ENCODE data around the gene FHDC1. TPM values are rescaled to one million over a fixed set of nuclear protein-coding genes. Genes with fewer than 3 reads are reported as not detected.

The FHDC1 gene
- total and polyA plus RNA-seq, 8 donors: 2.9 to 13.4 (median 5.5) TPM

- intact Hi-C loops (cut with DNase I; ENCODE audit: low total_unique reads): no loop called here
- H3K27ac ChIP-seq: no peak overlapping the region
- no peaks in the 10 kb centered on the region for H3K27me3 ChIP-seq
- H3K9me3 ChIP-seq: peaks cover 0 to 20% (median 0%) of the 10 kb centered on the region in 4 donors
- H3K4me3 ChIP-seq: no peak overlapping the region
- WGBS, 5 donors: 93 to 100% (median 97%) methylated on average over 2 of the region's 2 CpGs
- no peak for DNase-seq
- peaks cover 0 to 5% (median 0%) of the 10 kb centered on the region in 4 donors for H3K4me1 ChIP-seq
- peaks cover 0 to 16% (median 0%) of the 10 kb centered on the region in 4 donors for H3K36me3 ChIP-seq
- TF ChIP-seq POLR2A (IDR thresholded peaks at IDR 0.05) (no peak), POLR2AphosphoS5 (IDR thresholded peaks at IDR 0.05) (no peak)
Observed at GRCh38 chr4:152919826-152920225, 16.3 kb upstream of the FHDC1 start.

- H3K36me3 ChIP-seq: peaks cover 0 to 16% (median 0%) of the 10 kb centered on the region in 4 donors
- peaks cover 0 to 5% (median 0%) of the 10 kb centered on the region in 4 donors for H3K4me1 ChIP-seq
- no peak overlapping the region for H3K27ac ChIP-seq
- TF ChIP-seq CTCF (IDR thresholded peaks at IDR 0.05) (no peak), POLR2A (IDR thresholded peaks at IDR 0.05) (no peak), EP300 (IDR thresholded peaks at IDR 0.05) (no peak), POLR2AphosphoS5 (IDR thresholded peaks at IDR 0.05) (no peak)
- peaks cover 0 to 20% (median 0%) of the 10 kb centered on the region in 4 donors for H3K9me3 ChIP-seq
- 51 to 62% (median 60%) methylated on average over 1 of the region's 1 CpG for WGBS, 5 donors
- H3K27me3 ChIP-seq: no peaks in the 10 kb centered on the region
- no peak overlapping the region for H3K4me3 ChIP-seq
- intact Hi-C loops (cut with DNase I; ENCODE audit: low total_unique reads): no loop called here
- DNase-seq: no peak
Observed at GRCh38 chr4:152920768-152921167, 15.4 kb upstream of the FHDC1 start.

GRCh38 chr4:152921284-152921683 is 14.8 kb upstream of the FHDC1 start:
- H3K27ac ChIP-seq: no peak overlapping the region
- no peak for DNase-seq
- H3K4me1 ChIP-seq: peaks cover 0 to 5% (median 0%) of the 10 kb centered on the region in 4 donors
- peaks cover 0 to 20% (median 0%) of the 10 kb centered on the region in 4 donors for H3K9me3 ChIP-seq
- H3K27me3 ChIP-seq: no peaks in the 10 kb centered on the region
- H3K4me3 ChIP-seq: no peak overlapping the region
- intact Hi-C loops (cut with DNase I; ENCODE audit: low total_unique reads): no loop called here
- H3K36me3 ChIP-seq: peaks cover 0 to 16% (median 0%) of the 10 kb centered on the region in 4 donors
- TF ChIP-seq POLR2AphosphoS5 (IDR thresholded peaks at IDR 0.05): no peak
- no peak for TF ChIP-seq POLR2A (IDR thresholded peaks at IDR 0.05)
- no peak for TF ChIP-seq EP300 (IDR thresholded peaks at IDR 0.05)
- no peak for TF ChIP-seq CTCF (IDR thresholded peaks at IDR 0.05)

GRCh38 chr4:152925851-152926250 is 10.3 kb upstream of the FHDC1 start:
- Histone ChIP-seq H3K4me1 (peaks cover 0 to 5% (median under 1%) of the 10 kb centered on the region in 4 donors), H3K27me3 (no peaks in the 10 kb centered on the region), H3K9me3 (peaks cover 0 to 4% (median 0%) of the 10 kb centered on the region in 4 donors), H3K27ac (no peak overlapping the region), H3K36me3 (no peaks in the 10 kb centered on the region), H3K4me3 (no peak overlapping the region)
- no peak for TF ChIP-seq POLR2A (IDR thresholded peaks at IDR 0.05)
- no peak for TF ChIP-seq EP300 (IDR thresholded peaks at IDR 0.05)
- TF ChIP-seq CTCF (IDR thresholded peaks at IDR 0.05): no peak
- no peak for TF ChIP-seq POLR2AphosphoS5 (IDR thresholded peaks at IDR 0.05)
- DNase-seq: no peak
- WGBS, 5 donors: 93 to 100% (median 96%) methylated on average over 1 of the region's 1 CpG
- intact Hi-C loops (cut with DNase I; ENCODE audit: low total_unique reads): no loop called here

GRCh38 chr4:152926959-152927358 is 9.2 kb upstream of the FHDC1 start:
- peaks cover 0 to 6% (median 2%) of the 10 kb centered on the region in 4 donors for H3K4me1 ChIP-seq
- no peak for DNase-seq
- no peaks in the 10 kb centered on the region for H3K36me3 ChIP-seq
- no peak overlapping the region for H3K4me3 ChIP-seq
- H3K9me3 ChIP-seq: no peaks in the 10 kb centered on the region
- no peak overlapping the region for H3K27ac ChIP-seq
- no peaks in the 10 kb centered on the region for H3K27me3 ChIP-seq
- intact Hi-C loops (cut with DNase I; ENCODE audit: low total_unique reads): no loop called here
- TF ChIP-seq CTCF (IDR thresholded peaks at IDR 0.05) (no peak), EP300 (IDR thresholded peaks at IDR 0.05) (no peak), POLR2A (IDR thresholded peaks at IDR 0.05) (no peak)
- 85 to 93% (median 86%) methylated on average over 4 of the region's 4 CpGs for WGBS, 5 donors
